Skeletal muscle tissue (tissue), 4 donors: ENCODE data around the gene RHBDL1. TPM values are rescaled to one million over a fixed set of nuclear protein-coding genes. Genes with fewer than 3 reads are reported as not detected.
"Not testable (repeated sequence)": the region's sequence is repeated elsewhere in the genome, so short reads cannot be mapped to it uniquely, and the experiment has no call there.

ENCODE experiments used
- H3K27ac ChIP-seq: one replicate; pipeline ENCODE4 v1.7.0; 2013; ENCODE audit warnings: mild to moderate bottlenecking, low read depth, low read length, inconsistent platforms
- H3K27me3 ChIP-seq, 3 donors: one replicate each; pipeline ENCODE4 v1.7.0; 2013; ENCODE audit warnings: low read length in 3 of 3; ENCODE audit not compliant: control insufficient read depth in 3 of 3, insufficient read depth in 3 of 3
- H3K36me3 ChIP-seq, 3 donors: one replicate each; pipeline ENCODE4 v1.7.0; 2013; ENCODE audit warnings: low read length in 3 of 3; ENCODE audit not compliant: control insufficient read depth in 3 of 3, insufficient read depth in 3 of 3
- H3K4me1 ChIP-seq, 3 donors: one replicate each; pipeline ENCODE4 v1.7.0; 2013; ENCODE audit warnings: low read length in 3 of 3, mild to moderate bottlenecking in 3 of 3; ENCODE audit not compliant: control insufficient read depth in 3 of 3, insufficient read depth in 3 of 3
- H3K4me3 ChIP-seq, 3 donors: one replicate each; pipeline ENCODE4 v1.7.0; 2013; ENCODE audit warnings: low read length in 3 of 3
- H3K9ac ChIP-seq, 3 donors: one replicate each; pipeline ENCODE4 v1.7.0; 2013; ENCODE audit warnings: low read length in 3 of 3, mild to moderate bottlenecking in 3 of 3, moderate library complexity in 2 of 3, low read depth in 1 of 3
- H3K9me3 ChIP-seq, 3 donors: one replicate each; pipeline ENCODE4 v1.7.0; 2013; ENCODE audit warnings: low read length in 3 of 3; ENCODE audit not compliant: control insufficient read depth in 3 of 3
- total RNA-seq: library from RNA; depleted of rRNA; stranded (reverse); fragments of >200 nt; gene quantifications from one replicate; pipeline ENCODE4 v1.2.3, GENCODE V29; 2014
- donor health status: Osteomylitis.

RHBDL1 gene
- total RNA-seq, 1 donor from 2014 or later = under 0.01 TPM

- Histone ChIP-seq H3K4me3 (no peak overlapping the region), H3K27ac (no peak overlapping the region), H3K36me3 (no peaks in the 10 kb centered on the region), H3K4me1 (peaks cover 9 to 24% (median 9%) of the 10 kb centered on the region in 3 donors), H3K27me3 (peaks cover 52 to 61% (median 58%) of the 10 kb centered on the region in 3 donors), H3K9ac (no peak overlapping the region), H3K9me3 (no peaks in the 10 kb centered on the region)
These were observed 35.1 kb downstream of the RHBDL1 start for GRCh38 chr16:710500-711075.

GRCh38 chr16:711084-711483 is 35.6 kb downstream of the RHBDL1 start:
- no peak overlapping the region for H3K9ac ChIP-seq
- H3K27me3 ChIP-seq = peaks cover 52 to 61% (median 58%) of the 10 kb centered on the region in 3 donors

GRCh38 chr16:711548-712320 is 36.3 kb downstream of the RHBDL1 start:
- Histone ChIP-seq H3K4me3 (no peak overlapping the region), H3K36me3 (no peaks in the 10 kb centered on the region), H3K27ac (no peak overlapping the region), H3K4me1 (peaks cover 17 to 31% (median 20%) of the 10 kb centered on the region in 3 donors), H3K27me3 (peaks cover 46 to 54% (median 52%) of the 10 kb centered on the region in 3 donors), H3K9ac (no peak overlapping the region), H3K9me3 (no peaks in the 10 kb centered on the region)

More at GRCh38 chr16:711084-711483, 35.6 kb downstream of the RHBDL1 start:
- Histone ChIP-seq H3K4me3 (no peak overlapping the region), H3K4me1 (peaks cover 11 to 28% (median 13%) of the 10 kb centered on the region in 3 donors), H3K36me3 (no peaks in the 10 kb centered on the region), H3K27ac (no peak overlapping the region), H3K9me3 (no peaks in the 10 kb centered on the region)

GRCh38 chr16:712740-713250 is 37.3 kb downstream of the RHBDL1 start:
- peaks cover 17 to 32% (median 20%) of the 10 kb centered on the region in 3 donors for H3K4me1 ChIP-seq
- H3K9ac ChIP-seq, H3K27ac ChIP-seq, H3K4me3 ChIP-seq, H3K36me3 ChIP-seq, H3K9me3 ChIP-seq: not testable (repeated sequence)
- peaks cover 35 to 45% (median 44%) of the 10 kb centered on the region in 3 donors for H3K27me3 ChIP-seq

- Histone ChIP-seq H3K4me1 (peaks cover 19 to 34% (median 25%) of the 10 kb centered on the region in 3 donors), H3K4me3 (no peak overlapping the region), H3K27me3 (peaks cover 22 to 32% (median 31%) of the 10 kb centered on the region in 3 donors), H3K9ac (no peak overlapping the region), H3K36me3 (peaks cover 0 to 2% (median 0%) of the 10 kb centered on the region in 3 donors), H3K27ac (no peak overlapping the region), H3K9me3 (no peaks in the 10 kb centered on the region)
These were observed 38.6 kb downstream of the RHBDL1 start for GRCh38 chr16:714079-714478.

- Histone ChIP-seq H3K36me3 (peaks cover 0 to 2% (median 0%) of the 10 kb centered on the region in 3 donors), H3K9ac (peak within 1 kb of the TSS; percentile 23 to 74 (median 33)), H3K27ac (no peak within 1 kb of the TSS), H3K4me1 (peaks cover 25 to 40% (median 28%) of the 10 kb centered on the region in 3 donors), H3K27me3 (peaks cover 18 to 25% (median 24%) of the 10 kb centered on the region in 3 donors), H3K9me3 (no peaks in the 10 kb centered on the region), H3K4me3 (peak within 1 kb of the TSS; percentile 38 to 76 (median 66))
These were observed 39.3 kb downstream of the RHBDL1 start, which contains the start of gene METRN for GRCh38 chr16:714558-715476. Gene METRN, plus strand, starts transcription at chr16:715118. Its CDS starts 172 bp downstream, at chr16:715290.

GRCh38 chr16:715477-716199 is 40.2 kb downstream of the RHBDL1 start:
- H3K9ac ChIP-seq = peak overlapping the region; percentile 23 to 74 (median 33)
- H3K27me3 ChIP-seq = peaks cover 10 to 17% (median 15%) of the 10 kb centered on the region in 3 donors
- peaks cover 0 to 2% (median 0%) of the 10 kb centered on the region in 3 donors for H3K36me3 ChIP-seq
- peak overlapping the region; percentile 38 to 76 (median 66) for H3K4me3 ChIP-seq
- no peaks in the 10 kb centered on the region for H3K9me3 ChIP-seq
- H3K27ac ChIP-seq = no peak overlapping the region
- H3K4me1 ChIP-seq = peaks cover 32 to 44% (median 33%) of the 10 kb centered on the region in 3 donors

GRCh38 chr16:716200-716568 is 40.7 kb downstream of the RHBDL1 start:
- peaks cover 32 to 46% (median 33%) of the 10 kb centered on the region in 3 donors for H3K4me1 ChIP-seq
- peaks cover 5 to 12% (median 10%) of the 10 kb centered on the region in 3 donors for H3K27me3 ChIP-seq
- peak overlapping the region in 2 of 3 donors; percentile 23 to 74 for H3K9ac ChIP-seq
- no peaks in the 10 kb centered on the region for H3K9me3 ChIP-seq
- peak overlapping the region in 2 of 3 donors; percentile 14 to 66 for H3K4me3 ChIP-seq
- H3K27ac ChIP-seq = no peak overlapping the region
- peaks cover 0 to 2% (median 0%) of the 10 kb centered on the region in 3 donors for H3K36me3 ChIP-seq
